ENCODE data around the gene ECE1. TPM values are rescaled to one million over a fixed set of nuclear protein-coding genes. Genes with fewer than 3 reads are reported as not detected.

Gene ECE1
- total RNA-seq, 1 donor from 2014 or later: 15.2 TPM

- H3K4me1 ChIP-seq: peaks cover 37% of the 10 kb centered on the region
- H3K27ac Mint-ChIP-seq: peak overlapping the region; percentile 79
Measured at GRCh38 chr1:21280011-21280471, 10.2 kb downstream of the ECE1 start.

GRCh38 chr1:21278860-21279845 is 11.1 kb downstream of the ECE1 start:
- Histone ChIP-seq H3K36me3 (no peaks in the 10 kb centered on the region), H3K4me1 (peaks cover 28% of the 10 kb centered on the region), H3K27ac (no peak overlapping the region), H4K20me1 (ENCODE audit: low read depth) (peaks cover 96% of the 10 kb centered on the region), H3K9me3 (ENCODE audit: low read depth) (no peaks in the 10 kb centered on the region), H2AFZ (replicated peaks) (no peak overlapping the region), H3K4me2 (peak overlapping the region; percentile 14), H3K27me3 (peaks cover 94% of the 10 kb centered on the region), H3F3A (ENCODE audit: low read depth) (peaks cover 36% of the 10 kb centered on the region), H3K4me3 (no peak overlapping the region), H3K9ac (no peak overlapping the region), H3K79me2 (ENCODE audit: low read depth) (no peaks in the 10 kb centered on the region)
- Mint-ChIP-seq H3K27ac (no peak overlapping the region), H3K4me1 (peaks cover 70% of the 10 kb centered on the region), H3K4me3 (no peak overlapping the region), H3K36me3 (peaks cover 3% of the 10 kb centered on the region), H3K27me3 (ENCODE audit: insufficient read depth, low read depth) (no peaks in the 10 kb centered on the region), H3K9me3 (no peaks in the 10 kb centered on the region)
- peak; percentile 70 for DNase-seq (ENCODE audit: low spot score)
- TF ChIP-seq EZH2phosphoT487 (IDR thresholded peaks at IDR 0.05) (no peak), CTCF (IDR thresholded peaks at IDR 0.05) (no peak), EZH2 (IDR thresholded peaks at IDR 0.05) (no peak)

More at GRCh38 chr1:21280011-21280471, 10.2 kb downstream of the ECE1 start:
- H3K9ac ChIP-seq: no peak overlapping the region
- Mint-ChIP-seq H3K4me3 (no peak overlapping the region), H3K9me3 (no peaks in the 10 kb centered on the region), H3K36me3 (peaks cover under 1% of the 10 kb centered on the region), H3K4me1 (peaks cover 67% of the 10 kb centered on the region), H3K27me3 (ENCODE audit: insufficient read depth, low read depth) (no peaks in the 10 kb centered on the region)
- no peak overlapping the region for H3K27ac ChIP-seq
- H3K4me3 ChIP-seq: no peak overlapping the region
- peaks cover 94% of the 10 kb centered on the region for H3K27me3 ChIP-seq
- peaks cover 45% of the 10 kb centered on the region for H3F3A ChIP-seq (ENCODE audit: low read depth)
- no peak overlapping the region for H2AFZ ChIP-seq (replicated peaks)
- H3K4me2 ChIP-seq: no peak overlapping the region
- H3K36me3 ChIP-seq: no peaks in the 10 kb centered on the region
- no peaks in the 10 kb centered on the region for H3K79me2 ChIP-seq (ENCODE audit: low read depth)
- DNase-seq (ENCODE audit: low spot score): no peak
- peaks cover 96% of the 10 kb centered on the region for H4K20me1 ChIP-seq (ENCODE audit: low read depth)
- TF ChIP-seq EZH2 (IDR thresholded peaks at IDR 0.05) (no peak), CTCF (IDR thresholded peaks at IDR 0.05) (no peak), EZH2phosphoT487 (IDR thresholded peaks at IDR 0.05) (no peak)
- no peaks in the 10 kb centered on the region for H3K9me3 ChIP-seq (ENCODE audit: low read depth)

GRCh38 chr1:21278208-21278859 is 11.9 kb downstream of the ECE1 start:
- Histone ChIP-seq H3K27ac (no peak overlapping the region), H3K4me3 (no peak overlapping the region), H4K20me1 (ENCODE audit: low read depth) (peaks cover 96% of the 10 kb centered on the region), H3F3A (ENCODE audit: low read depth) (peaks cover 30% of the 10 kb centered on the region), H3K9ac (no peak overlapping the region), H3K27me3 (peaks cover 94% of the 10 kb centered on the region), H3K9me3 (ENCODE audit: low read depth) (no peaks in the 10 kb centered on the region), H3K4me2 (peak overlapping the region; percentile 17), H3K79me2 (ENCODE audit: low read depth) (no peaks in the 10 kb centered on the region), H3K36me3 (no peaks in the 10 kb centered on the region), H3K4me1 (peaks cover 21% of the 10 kb centered on the region), H2AFZ (replicated peaks) (no peak overlapping the region)
- peak; percentile 95 for DNase-seq (ENCODE audit: low spot score)
- H3K4me1 Mint-ChIP-seq: peaks cover 62% of the 10 kb centered on the region
- TF ChIP-seq EZH2phosphoT487 (IDR thresholded peaks at IDR 0.05) (peak; percentile 99), EZH2 (IDR thresholded peaks at IDR 0.05) (no peak)
- peaks cover 4% of the 10 kb centered on the region for H3K36me3 Mint-ChIP-seq
- no peaks in the 10 kb centered on the region for H3K9me3 Mint-ChIP-seq
- peak overlapping the region; percentile 44 for H3K27ac Mint-ChIP-seq
- no peaks in the 10 kb centered on the region for H3K27me3 Mint-ChIP-seq (ENCODE audit: insufficient read depth, low read depth)
- peak overlapping the region; percentile 14 for H3K4me3 Mint-ChIP-seq
